Activated gamma-delta T cell treated with anti-CD3 and anti-CD28 coated beads, Interleukin-2, amount 50 U/mL, for 16 hours (primary cell): ENCODE data around the gene CER1.
"Not testable (repeated sequence)": the region's sequence is repeated elsewhere in the genome, so short reads cannot be mapped to it uniquely, and the experiment has no call there.

ENCODE experiments used
- DNase-seq: peaks from one replicate; pipeline ENCODE4 v3.0.0-alpha.2; 2020; ENCODE audit warnings: low read depth

CER1 gene

DNA sequence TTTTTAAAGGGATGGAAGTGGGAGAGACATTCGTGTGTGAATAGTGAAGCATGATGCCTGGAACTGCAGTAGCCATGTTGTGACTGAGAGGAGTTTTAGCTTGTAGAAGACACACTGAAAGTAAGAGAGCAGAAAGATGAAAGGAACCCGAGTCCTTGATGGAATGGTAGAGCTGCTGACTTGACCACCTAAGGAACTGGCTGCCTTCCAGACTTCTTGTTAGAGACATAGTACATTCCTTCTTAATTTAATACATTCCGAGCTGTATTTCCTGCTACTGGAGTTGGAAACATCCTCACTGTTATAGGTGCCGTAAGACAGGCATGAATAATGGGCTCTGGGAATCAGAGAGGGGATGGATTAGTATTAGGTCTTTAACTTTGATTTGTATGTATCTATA lies 7.4 kb downstream of the CER1 start:
- no peak for DNase-seq

DNA sequence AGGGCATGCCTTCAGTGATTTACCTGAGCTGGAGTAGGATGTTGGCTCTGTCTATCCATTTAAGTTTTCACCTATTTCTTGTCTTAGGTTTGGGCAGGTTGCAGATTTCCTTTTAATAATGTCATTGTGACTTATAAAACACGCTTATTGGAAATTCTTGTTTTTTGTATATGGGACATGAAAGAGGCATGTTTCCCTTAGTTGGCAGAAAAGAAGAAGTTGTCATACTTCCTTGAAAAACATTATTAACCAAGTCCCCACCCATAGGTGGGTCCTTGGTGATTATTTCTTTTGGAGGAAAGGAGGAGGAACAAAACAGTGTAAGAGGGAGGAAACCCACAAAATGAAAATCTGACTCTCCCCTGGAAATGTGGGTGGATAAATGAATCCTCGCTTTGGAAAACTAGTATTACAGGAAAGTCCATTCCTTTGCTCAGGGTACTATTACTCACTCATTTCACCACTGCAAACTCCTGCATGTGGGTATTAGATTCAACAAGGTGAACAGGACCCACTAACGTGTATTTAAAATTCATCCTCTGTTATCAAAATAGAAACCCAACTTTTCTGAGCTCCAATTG lies 9.3 kb downstream of the CER1 start:
- no peak for DNase-seq

DNA sequence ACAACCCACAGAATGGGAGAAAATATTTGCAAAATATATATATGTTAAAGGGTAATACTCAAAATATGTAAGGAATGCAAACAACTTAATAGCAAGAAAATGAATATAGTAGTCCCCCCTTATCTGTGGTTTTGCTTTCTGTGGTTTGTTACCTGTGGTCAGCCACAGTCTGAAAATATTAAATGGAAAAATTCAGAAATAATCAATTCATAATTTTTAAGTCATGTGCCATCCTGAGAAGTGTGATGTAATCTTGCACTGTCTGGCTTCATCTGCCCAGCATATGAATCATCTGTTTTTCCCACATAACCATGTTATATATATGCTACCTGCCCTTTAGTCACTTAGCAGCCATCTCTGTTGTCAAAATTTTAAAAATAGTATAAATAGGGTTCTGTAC lies 11.7 kb downstream of the CER1 start:
- no peak for DNase-seq

DNA sequence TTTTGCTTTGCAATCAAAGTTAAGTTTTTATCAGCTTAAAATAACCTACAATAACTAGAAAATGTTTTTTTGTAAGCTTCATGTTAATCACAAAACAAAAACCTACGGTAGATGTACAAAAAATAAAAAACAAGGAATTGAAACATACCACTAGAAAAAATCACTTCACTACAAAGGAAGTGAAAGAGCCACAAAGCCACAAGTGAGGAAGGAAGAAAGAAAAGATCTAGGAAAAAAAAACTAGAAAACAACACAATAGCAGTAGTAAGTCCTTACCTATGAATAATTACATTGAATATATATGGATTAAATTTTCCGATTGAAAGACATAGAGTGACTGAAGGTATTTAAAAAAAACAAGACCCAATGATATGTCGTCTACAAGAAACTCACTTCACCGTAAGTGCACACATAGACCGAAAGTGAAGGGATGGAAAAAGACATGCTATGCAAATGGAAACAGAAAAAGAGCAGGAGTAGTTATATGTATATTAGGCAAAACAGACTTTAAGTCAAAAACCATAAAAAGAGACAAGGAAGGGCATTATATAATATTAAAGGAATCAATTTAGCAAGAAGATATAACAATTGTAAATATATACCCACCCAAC lies 15.9 kb downstream of the CER1 start:
- DNase-seq, result no peak

DNA sequence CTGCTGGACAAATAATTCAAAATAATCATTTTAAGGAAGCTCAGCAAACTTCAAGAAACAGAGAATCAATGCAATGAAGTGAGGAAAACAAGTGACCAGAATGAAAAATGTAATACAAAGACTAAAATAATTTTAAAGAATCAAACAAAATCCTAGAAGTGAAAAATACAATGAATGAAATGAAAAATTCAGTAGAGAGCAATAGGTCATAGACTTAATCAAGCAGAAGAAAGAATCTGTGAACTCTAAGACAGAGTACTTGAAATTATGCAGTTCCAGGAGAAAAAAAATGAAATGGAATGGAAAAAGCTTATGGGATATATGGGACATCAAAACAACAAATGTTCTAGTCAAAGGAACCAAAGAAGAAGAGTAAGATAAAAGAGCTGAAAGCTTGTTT lies 17.5 kb downstream of the CER1 start:
- no peak for DNase-seq

DNA sequence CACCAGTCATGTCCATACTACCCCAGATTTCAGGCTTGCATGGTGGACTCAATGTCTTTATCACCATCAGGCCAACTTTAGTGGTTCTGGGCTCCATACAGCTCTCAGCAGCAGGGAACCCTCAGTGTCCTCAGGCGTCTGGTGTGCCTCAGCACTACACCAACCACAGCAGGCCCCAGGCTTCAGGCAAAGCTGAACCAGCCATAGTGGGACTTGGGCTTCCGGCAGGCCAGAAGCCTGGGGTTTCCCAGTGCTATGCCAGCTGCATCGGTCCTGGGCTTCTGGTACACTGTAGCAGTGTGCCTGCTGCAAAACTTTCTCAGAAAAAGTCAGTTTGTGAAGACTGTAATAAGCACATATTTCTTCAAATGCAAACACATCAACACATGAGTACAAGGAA lies 18.3 kb downstream of the CER1 start:
- DNase-seq, result no peak

DNA sequence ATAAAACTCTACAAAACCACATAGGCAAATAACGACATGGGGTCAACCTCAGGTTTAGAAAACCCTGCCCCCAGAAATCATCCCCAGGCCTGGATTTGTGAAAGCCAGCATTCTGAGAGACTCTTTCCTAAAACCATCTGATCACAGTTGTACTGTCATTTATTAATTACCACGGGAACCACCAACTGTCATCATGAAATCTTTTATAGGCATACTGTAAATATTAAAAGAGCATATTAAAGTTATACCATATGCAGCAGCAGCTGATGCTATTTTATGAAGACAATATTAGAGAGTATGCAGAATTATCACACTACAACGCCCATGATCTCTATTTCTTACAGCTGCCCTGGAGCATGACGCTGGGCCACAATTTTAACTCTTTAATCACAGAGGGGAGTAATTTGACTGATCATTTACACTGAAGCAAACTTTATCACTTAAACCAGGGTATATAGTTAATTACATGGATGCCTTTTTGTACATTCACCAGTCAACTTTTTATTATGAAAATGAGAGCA lies 20.3 kb downstream of the CER1 start:
- no peak for DNase-seq

DNA sequence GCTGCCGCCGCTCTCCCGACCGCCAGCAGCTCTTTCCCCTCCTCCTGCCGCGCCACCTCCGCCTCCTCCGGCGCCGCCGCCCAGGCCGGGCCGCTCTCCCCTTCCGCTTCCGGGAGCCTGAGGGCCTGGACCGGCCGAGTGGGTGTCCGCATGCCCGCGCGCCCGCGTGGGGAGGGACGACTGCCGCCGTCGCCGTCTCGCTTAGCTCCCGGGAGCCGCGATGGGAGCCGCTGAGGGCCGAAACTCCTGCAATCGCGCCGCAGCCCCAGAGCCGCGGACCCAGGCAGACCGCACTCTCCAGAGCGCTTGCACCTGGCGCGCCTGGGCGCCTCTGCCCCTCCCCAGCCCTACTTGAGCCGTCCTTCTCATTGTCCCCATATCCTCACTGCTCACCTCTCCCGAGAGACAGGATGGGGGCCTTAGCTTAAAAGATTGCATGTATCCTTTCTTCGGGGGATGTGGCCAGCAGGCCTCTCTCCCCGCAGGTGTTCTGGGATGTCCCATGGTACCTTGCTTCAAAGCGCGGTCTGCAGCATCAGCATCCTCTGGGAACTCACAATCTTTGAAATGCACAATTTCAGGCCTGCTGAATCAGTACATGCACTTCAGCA lies 29.2 kb downstream of the CER1 start, which contains the start of gene ZDHHC21:
Gene ZDHHC21, minus strand, starts transcription at position 182 of the 611 bp plus-strand sequence. CDS start 19,092 bp downstream, outside the sequence.
- peak; percentile 18 for DNase-seq

DNA sequence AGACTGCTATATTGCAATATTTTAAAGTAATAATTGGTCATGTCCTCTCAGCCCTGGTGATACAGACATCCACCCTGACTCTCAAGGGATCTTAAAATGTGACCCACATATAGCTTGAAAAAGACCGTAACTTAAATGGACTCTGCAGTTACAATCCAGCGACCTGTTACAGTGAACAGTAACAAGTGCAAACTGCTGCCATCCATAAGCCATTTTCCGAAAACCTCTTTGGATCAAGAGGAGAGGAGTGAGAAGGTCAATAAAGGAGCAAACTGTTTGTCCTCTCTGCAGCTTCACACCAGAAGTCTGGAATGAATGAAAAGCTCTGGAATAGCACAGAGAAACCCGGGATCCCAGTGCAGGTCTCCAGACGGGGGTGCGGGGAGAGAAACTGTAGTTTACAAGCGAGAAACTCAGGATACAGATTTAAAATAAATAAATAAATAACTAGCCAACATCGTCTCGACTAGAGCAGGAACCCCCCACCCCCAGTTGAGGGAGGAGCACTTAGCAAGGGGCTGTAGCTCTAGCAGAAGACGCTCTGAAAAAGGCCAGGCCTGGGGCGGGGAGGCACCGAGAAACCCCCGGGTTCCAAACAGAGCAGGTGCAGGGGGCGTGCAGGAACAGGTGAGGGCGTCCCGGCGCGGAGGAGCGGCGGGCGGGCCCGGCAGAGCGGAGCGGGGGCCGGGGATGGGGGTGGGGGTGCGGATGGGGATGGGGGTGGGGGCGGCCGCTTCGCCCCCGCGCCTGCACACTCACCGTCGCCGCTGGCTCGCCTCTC lies 29.9 kb downstream of the CER1 start:
- DNase-seq, result peak; percentile 8

DNA sequence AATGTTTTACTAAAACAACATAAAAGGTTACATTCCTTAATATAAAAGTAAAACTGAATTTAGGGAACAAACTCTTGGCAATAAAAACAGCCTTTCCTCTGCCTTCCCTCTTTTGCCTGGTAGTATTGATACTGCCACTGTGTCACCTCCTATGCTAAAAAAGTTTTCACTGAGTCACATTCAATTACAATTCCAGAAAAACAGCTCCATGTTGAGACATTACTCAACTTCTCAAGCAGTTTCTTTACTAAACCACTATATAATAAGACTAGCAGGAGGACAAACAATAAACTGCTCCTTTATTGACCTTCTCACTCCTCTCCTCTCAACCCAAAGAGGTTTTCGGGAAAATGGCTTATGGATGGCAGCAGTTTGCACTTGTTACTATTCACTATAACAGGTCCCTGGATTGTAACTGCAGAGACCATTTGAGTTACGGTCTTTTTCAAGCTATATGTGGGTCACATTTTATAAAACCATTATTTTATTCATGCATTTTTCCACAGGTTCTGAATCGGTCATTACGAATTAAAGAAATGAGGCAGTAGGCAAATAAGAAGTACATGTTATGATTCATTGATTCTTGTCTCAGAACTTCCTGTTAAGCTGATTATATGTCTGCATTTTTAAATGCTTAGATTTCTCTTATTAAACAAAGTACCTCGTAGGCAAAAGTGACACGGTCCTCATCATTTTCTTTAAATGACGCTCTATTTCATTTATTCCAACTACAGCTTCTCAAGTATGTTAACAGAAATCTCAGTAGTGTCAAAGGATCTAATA lies 31.4 kb downstream of the CER1 start:
- no peak for DNase-seq

DNA sequence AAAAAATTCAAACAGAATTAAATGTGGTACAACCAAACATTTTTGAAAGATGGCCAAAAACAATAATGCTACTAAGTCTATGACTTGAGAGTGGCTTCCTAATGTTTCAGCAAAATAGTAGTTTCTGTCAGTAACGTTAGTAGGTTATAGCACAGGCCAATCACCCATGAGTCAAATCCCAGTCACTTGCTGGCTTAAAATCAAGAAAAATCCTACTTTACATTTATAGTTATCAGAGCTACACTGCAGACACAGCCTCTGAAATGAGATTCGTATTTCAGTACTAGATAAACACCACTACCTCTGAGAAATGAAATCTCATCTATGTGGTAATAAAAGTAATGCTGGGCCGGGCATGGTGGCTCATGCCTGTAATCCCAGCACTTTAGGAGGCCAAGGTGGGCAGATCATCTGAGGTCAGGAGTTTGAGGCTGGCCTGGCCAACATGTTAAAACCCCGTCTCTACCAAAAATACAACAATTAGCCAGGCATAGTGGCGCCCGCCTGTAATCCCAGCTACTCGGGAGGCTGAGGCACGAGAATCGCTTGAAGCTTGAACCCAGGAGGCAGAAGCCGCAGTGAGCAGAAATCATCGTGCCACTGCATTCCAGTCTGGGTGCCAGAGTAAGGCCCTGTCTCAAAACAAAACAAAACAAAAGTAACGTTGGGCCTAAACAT lies 35.4 kb downstream of the CER1 start:
- no peak for DNase-seq

DNA sequence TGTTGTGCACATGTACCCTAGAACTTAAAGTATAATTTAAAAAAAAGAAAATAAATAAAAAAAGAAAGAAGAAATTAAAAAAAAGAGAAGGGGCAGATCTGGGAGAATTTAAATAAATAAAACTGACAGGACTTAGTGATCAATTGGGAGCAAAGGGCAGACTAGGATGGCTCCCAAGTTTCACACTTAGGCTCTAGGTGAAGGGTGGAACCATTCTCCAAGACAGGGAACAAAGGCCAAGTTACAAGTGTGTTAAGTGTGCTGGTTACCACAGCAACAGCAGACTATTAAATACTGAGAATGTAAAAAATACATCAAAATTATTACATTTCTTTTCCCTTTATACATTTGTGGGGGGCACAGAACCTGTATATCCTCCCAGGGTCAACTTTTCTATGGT lies 36.4 kb downstream of the CER1 start:
- DNase-seq, result no peak

DNA sequence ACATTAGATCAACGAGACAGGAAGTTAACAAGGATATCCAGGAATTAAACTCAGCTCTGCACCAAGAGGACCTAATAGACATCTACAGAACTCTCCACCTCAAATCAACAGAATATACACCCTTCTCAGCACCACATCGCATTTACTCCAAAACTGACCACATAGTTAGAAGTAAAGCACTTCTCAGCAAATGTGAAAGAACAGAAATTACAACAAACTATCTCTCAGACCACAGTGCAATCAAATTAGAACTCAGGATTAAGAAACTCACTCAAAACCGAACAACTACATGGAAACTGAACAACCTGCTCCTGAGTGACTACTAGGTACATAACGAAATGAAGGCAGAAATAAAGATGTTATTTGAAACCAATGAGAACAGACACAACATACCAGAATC lies 39.9 kb downstream of the CER1 start:
- not testable (repeated sequence) for DNase-seq

DNA sequence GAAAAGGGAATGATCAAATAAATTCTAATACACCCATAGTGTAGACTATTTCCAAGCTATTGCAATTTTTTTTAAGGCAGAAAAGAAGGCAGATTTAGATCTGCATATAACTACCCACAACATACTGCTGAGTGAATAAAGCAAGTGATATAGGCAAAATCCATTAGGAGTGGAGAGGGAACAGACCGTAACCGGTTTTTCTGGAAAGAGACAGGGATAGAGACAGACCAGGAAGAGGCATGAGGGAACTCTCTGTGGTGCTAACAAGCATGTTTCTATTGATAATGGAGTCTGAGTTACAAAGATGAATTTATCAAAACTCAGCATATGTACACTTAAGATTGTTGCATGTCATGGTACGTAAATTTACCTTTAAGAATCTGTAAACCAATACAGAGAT lies 43.8 kb downstream of the CER1 start:
- DNase-seq, result no peak

DNA sequence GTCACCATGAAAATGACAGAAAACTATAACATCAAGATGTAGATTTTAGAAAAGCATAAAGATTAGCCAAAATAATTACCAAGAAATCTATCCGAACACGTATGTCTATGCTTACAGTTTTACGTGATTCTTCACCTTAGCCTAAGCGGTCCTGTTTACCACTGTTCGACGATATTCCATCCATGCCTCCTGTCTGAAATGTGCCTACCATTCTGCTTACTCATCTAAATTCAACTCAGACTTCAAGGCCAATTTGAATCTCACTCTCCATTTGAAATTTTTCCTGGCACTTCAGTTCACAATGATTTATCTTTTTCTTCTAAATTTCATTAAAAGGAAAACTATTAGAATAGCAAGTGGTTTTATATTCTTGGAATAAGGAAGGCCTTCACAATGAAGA lies 44.7 kb downstream of the CER1 start:
- no peak for DNase-seq

DNA sequence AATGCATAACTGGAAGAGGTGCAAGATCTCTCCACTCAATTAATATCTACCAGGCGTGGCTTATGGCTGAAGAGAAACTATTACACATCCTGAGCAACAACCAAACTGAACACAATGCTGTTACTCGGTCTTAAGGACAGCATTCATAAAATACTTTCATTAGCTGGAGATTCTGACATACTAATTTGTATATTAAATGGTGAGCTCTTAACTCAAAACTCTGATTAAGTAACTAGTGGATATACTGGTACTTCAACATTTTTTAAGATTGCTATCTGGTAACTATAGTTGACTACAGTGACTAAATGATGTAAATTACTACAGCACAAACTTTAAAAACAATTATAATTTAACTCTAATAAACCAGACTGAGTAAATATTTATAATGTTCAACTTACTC lies 45.1 kb downstream of the CER1 start:
- DNase-seq, result no peak

DNA sequence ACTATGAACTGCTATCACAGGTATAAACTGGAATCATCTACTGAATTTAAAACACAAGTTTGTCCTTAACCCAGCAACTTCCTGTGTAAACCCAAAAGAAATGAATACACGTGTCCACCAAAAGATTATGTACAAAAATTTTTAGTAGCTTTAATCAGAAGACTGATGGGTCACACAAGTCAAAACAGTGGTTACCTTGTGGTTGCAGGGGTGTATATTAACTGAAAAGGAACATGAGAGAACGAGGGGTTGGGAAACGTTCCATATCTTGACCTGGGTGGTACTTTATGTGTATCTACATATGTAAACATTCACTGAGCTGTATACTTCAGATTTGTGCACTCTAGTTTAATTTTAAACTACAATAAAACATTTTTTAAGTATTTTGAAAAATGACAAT lies 47.9 kb downstream of the CER1 start:
- DNase-seq, result no peak

DNA sequence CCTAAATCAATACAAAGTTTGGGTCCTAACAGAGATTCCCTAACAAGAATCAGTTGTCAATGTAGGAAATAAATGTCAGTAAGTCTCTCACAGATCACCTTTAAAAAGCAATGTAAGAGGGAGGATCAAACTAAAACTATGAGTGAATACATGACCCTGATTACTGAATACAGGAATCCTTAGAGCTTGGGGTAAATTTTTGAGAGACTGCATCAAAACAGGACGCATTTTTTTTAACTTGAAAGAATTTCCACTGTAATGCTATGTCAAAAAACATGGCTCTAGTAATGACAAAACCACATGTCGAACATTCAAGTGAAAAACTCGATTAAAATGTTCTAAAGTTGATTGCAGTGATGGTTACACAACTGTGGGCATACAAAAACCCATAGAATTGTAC lies 51.2 kb downstream of the CER1 start:
- no peak for DNase-seq

DNA sequence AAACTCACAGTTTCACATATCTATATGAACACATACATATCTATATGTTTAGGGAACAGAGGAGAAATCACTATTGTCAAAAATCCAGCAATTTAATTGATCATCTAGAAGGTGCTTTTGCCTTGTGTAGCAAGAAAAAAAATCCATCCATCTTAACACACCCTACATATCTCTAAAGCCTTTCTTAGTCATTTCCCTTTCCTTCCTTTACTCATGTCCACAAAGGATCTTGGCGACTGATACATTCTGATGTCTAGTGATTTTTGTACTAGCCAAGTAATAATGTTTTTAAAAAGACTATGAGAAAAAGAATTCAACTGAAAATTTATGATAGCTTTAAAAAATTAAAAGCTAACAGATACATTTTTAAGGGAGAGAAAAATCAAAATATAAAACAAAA lies 51.8 kb downstream of the CER1 start:
- DNase-seq, result no peak
